ENCODE results near the gene TNFRSF4. TPM values are rescaled to one million over a fixed set of nuclear protein-coding genes. Genes with fewer than 3 reads are reported as not detected.

Gene TNFRSF4
- total and polyA plus RNA-seq, 2 of the 13 experiments (the other 11 are each of a cell fraction or from before 2014, with no cell fraction given) = not detected

GRCh38 chr1:1246577-1247340, 32.8 kb upstream of the TNFRSF4 start, which contains the start of gene C1QTNF12 (continued):
- TF ChIP-seq, protein P1, sequence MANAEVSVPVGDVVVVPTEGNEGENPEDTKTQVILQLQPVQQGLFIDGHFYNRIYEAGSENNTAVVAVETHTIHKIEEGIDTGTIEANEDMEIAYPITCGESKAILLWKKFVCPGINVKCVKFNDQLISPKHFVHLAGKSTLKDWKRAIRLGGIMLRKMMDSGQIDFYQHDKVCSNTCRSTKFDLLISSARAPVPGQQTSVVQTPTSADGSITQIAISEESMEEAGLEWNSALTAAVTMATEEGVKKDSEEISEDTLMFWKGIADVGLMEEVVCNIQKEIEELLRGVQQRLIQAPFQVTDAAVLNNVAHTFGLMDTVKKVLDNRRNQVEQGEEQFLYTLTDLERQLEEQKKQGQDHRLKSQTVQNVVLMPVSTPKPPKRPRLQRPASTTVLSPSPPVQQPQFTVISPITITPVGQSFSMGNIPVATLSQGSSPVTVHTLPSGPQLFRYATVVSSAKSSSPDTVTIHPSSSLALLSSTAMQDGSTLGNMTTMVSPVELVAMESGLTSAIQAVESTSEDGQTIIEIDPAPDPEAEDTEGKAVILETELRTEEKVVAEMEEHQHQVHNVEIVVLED (CRISPR knock-in tag; IDR thresholded peaks at IDR 0.05; ENCODE audit: borderline replicate concordance) = no peak
- TF ChIP-seq ZNF883 (CRISPR knock-in tag; IDR thresholded peaks at IDR 0.05; ENCODE audit: not compliant biosample characterization) (peak; percentile 37), CHD2 (IDR thresholded peaks at IDR 0.05; ENCODE audit: low read depth, low read length) (no peak), CENPX (CRISPR knock-in tag; IDR thresholded peaks at IDR 0.05) (no peak)

DNA sequence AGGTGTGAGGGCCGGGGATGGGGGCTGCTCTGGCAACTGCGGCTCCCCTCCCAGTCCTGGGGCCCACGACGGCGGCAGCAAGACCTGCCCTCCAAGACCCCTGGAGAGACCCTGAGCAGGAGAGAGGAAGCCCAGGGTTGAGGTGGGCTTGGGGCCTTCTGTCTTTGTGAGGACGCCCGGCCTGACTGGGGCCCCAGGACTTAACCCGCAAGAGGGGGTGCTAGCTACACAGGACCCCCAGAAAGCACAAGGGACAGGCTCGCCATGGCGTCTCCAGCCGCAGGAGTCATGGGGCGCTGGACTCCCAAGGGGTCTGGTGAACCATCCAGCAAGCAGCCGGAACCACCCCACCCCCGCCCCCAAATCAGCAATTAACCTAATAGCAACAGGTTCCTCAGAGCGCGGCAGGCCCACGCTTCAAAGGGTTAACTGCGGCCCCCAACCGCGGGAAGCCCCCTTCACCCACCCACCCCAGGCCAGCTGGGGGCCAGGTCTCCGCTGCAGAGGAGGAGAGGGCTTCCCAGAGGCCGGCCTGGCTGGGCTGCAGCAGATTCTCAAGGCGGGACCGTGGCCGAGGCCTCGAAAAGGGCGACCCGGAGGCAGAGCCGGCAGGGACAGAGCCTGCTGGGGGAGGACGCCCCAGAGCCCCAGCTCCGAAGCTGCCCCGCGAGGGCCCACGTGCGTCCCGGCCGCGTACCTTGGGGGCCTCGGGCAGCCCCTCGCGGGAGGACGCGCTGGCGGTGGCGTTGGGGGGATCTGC, 32.0 kb upstream of the TNFRSF4 start:
- no TSS peak for BruUV-seq (replicated peaks)
- no peak overlapping the region for H3K4me2 ChIP-seq (ENCODE audit: low read depth, low read length)
- no peaks in the 10 kb centered on the region for H3K36me3 ChIP-seq (replicated peaks in 1 of 2; ENCODE audit: control insufficient read depth in 1 of 2, insufficient read depth in 2 of 2, low read length in 2 of 2)
- H3K9ac ChIP-seq (ENCODE audit: insufficient read depth, low read depth, low read length) = no peak overlapping the region
- intact Hi-C loops (cut with micrococcal nuclease; ENCODE audit: unreplicated experiment) (no loop called here), in situ Hi-C loops (cut with HindIII; ENCODE audit: extremely low pct_ligation_motif_present, low pct_unique_long_range_greater_than_20kb) (no loop called here)
- no peak overlapping the region for H2AFZ ChIP-seq (ENCODE audit: low read length)
- no peaks in the 10 kb centered on the region for H3K27me3 ChIP-seq (ENCODE audit: control insufficient read depth in 1 of 2, insufficient read depth in 2 of 2, low read length in 2 of 2)
- peaks cover 15% of the 10 kb centered on the region for H3K4me1 ChIP-seq (ENCODE audit: insufficient read depth, low read length)
- no peak overlapping the region for H3K4me3 ChIP-seq (replicated peaks in 1 of 3; ENCODE audit: insufficient read depth in 1 of 3, low read depth in 2 of 3, low read length in 3 of 3)
- no peaks in the 10 kb centered on the region for H4K20me1 ChIP-seq (ENCODE audit: insufficient read depth, low read length)
- H3K9me3 ChIP-seq (ENCODE audit: low read length) = no peaks in the 10 kb centered on the region
- ATAC-seq = no peak
- 90% methylated on average over 5 of the region's 45 CpGs for WGBS (ENCODE audit: low lambda C conversion rate)
- no peak for DNase-seq (ENCODE audit: low spot score)
- POLR2A ChIA-PET = no interaction called here
- H3K27ac ChIP-seq (ENCODE audit: extremely low read length, insufficient read depth, low read length) = no peak overlapping the region
- FAIRE-seq = no peak
- CTCF ChIA-PET (ENCODE audit: low intra/inter-chr PET ratio, low total read pairs) = no interaction called here
- no peaks in the 10 kb centered on the region for H3K79me2 ChIP-seq (ENCODE audit: insufficient read depth, low read length)
- 0 out of 2 replicates have a peak, but pooled peaks have one; percentile 7 for TF ChIP-seq ZNF687 (CRISPR knock-in tag; IDR thresholded peaks at IDR 0.05)
- TF ChIP-seq AGO1 (IDR thresholded peaks at IDR 0.05; ENCODE audit: low read depth, low read length, poor library complexity, severe bottlenecking) = peak; percentile 20
- TF ChIP-seq RBFOX2 (IDR thresholded peaks at IDR 0.05; ENCODE audit: low read depth, low read length) = 0 out of 2 replicates have a peak, but pooled peaks have one; percentile 28
